Measurements from ENCODE around the gene GAS2L2. TPM values are rescaled to one million over a fixed set of nuclear protein-coding genes. Genes with fewer than 3 reads are reported as not detected.

Gene GAS2L2
- total and polyA plus RNA-seq, 2 of the 8 experiments (the other 6 are each of a cell fraction or from before 2014, with no cell fraction given): 0.09 to 0.13 TPM

DNA sequence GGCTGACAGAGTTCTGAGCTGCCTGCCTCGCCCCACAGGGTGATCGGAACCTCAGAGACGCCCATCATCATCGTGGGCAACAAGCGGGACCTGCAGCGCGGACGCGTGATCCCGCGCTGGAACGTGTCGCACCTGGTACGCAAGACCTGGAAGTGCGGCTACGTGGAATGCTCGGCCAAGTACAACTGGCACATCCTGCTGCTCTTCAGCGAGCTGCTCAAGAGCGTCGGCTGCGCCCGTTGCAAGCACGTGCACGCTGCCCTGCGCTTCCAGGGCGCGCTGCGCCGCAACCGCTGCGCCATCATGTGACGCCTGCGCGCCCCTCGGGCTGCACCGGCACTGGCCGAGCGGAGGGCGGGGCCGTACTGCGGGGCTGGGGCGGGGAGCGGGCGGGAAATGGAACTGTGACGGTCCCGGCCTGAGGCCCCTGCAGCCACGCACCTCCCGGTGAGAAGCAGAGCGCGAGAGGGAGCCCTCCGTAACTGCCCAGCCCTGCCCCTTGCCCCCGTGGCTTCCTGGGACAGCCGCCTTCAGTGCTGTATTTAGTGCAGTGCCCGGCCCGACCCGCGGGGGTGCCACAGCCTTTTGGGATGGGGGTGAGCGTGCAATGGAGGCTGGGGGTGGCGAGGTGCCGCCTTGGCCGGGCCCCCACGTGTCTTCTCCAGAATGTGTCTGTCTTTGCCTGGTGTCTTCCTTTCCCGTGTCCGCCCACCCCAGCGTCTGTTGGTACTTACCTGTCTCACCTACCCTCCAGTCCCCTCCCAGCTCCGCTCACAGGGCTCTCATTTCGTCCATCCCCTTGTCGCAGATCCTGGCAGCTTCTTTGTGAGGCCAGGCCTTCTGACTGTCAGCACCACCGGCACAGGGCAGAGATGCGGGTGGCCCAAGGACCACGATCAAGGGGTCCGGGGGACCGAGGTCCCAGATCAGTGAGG lies 11.8 kb downstream of the GAS2L2 start (continued):
- TF ChIP-seq, protein P1, sequence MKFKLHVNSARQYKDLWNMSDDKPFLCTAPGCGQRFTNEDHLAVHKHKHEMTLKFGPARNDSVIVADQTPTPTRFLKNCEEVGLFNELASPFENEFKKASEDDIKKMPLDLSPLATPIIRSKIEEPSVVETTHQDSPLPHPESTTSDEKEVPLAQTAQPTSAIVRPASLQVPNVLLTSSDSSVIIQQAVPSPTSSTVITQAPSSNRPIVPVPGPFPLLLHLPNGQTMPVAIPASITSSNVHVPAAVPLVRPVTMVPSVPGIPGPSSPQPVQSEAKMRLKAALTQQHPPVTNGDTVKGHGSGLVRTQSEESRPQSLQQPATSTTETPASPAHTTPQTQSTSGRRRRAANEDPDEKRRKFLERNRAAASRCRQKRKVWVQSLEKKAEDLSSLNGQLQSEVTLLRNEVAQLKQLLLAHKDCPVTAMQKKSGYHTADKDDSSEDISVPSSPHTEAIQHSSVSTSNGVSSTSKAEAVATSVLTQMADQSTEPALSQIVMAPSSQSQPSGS (IDR thresholded peaks at IDR 0.05; ENCODE audit: low read length): no peak
- TF ChIP-seq POLR2AphosphoS5 (IDR thresholded peaks at IDR 0.05; ENCODE audit: low read depth, low read length) (0 out of 2 replicates have a peak, but pooled peaks have one; percentile 12), BACH1 (IDR thresholded peaks at IDR 0.05; ENCODE audit: low read length) (no peak), CEBPB (IDR thresholded peaks at IDR 0.05; ENCODE audit: low read depth, low read length) (no peak), RNF2 (IDR thresholded peaks at IDR 0.05; ENCODE audit: borderline replicate concordance, low read depth, low read length, missing control alignments, poor library complexity, severe bottlenecking) (peak; percentile 70), TAF7 (optimal IDR thresholded peaks at IDR 0.05; ENCODE audit: borderline replicate concordance, low read depth, low read length) (no peak), EZH2 (IDR thresholded peaks at IDR 0.05; ENCODE audit: low read depth, low read length, severe bottlenecking) (no peak), SP4 (IDR thresholded peaks at IDR 0.05; ENCODE audit: low read length) (no peak), SRF (IDR thresholded peaks at IDR 0.05; ENCODE audit: low read depth, low read length) (no peak), NRF1 (IDR thresholded peaks at IDR 0.05; ENCODE audit: low read depth, low read length) (no peak), HDAC2 (IDR thresholded peaks at IDR 0.05; ENCODE audit: borderline replicate concordance in 1 of 2, low read depth in 2 of 2, low read length in 2 of 2) (peak in 1 of 2 experiments; percentile 86; a peak in 2 of 4 replicates), CREB1 (IDR thresholded peaks at IDR 0.05) (peak; percentile 72), MAFK (IDR thresholded peaks at IDR 0.05; ENCODE audit: low read depth, low read length) (no peak), HDAC6 (IDR thresholded peaks at IDR 0.05; ENCODE audit: low read depth, low read length) (no peak), GTF2F1 (IDR thresholded peaks at IDR 0.05; ENCODE audit: borderline replicate concordance, low read depth, low read length) (no peak), TCF12 (IDR thresholded peaks at IDR 0.05; ENCODE audit: low read depth, low read length) (no peak), SIRT6 (IDR thresholded peaks at IDR 0.05; ENCODE audit: low read length) (no peak), SIX5 (IDR thresholded peaks at IDR 0.05; ENCODE audit: low read depth, low read length) (no peak)
- TF ChIP-seq, protein P2, sequence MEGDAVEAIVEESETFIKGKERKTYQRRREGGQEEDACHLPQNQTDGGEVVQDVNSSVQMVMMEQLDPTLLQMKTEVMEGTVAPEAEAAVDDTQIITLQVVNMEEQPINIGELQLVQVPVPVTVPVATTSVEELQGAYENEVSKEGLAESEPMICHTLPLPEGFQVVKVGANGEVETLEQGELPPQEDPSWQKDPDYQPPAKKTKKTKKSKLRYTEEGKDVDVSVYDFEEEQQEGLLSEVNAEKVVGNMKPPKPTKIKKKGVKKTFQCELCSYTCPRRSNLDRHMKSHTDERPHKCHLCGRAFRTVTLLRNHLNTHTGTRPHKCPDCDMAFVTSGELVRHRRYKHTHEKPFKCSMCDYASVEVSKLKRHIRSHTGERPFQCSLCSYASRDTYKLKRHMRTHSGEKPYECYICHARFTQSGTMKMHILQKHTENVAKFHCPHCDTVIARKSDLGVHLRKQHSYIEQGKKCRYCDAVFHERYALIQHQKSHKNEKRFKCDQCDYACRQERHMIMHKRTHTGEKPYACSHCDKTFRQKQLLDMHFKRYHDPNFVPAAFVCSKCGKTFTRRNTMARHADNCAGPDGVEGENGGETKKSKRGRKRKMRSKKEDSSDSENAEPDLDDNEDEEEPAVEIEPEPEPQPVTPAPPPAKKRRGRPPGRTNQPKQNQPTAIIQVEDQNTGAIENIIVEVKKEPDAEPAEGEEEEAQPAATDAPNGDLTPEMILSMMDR (IDR thresholded peaks at IDR 0.05; ENCODE audit: control extremely low read depth in 1 of 3, insufficient read depth in 1 of 3, low read depth in 1 of 3, low read length in 3 of 3): peak in 2 of 3 experiments; percentile 23 to 25; a peak in 3 of 4 replicates
